ENCODE measurements around the gene MCRIP1. TPM values are rescaled to one million over a fixed set of nuclear protein-coding genes. Genes with fewer than 3 reads are reported as not detected.

Gene MCRIP1
- total and polyA plus RNA-seq, 2 of the 13 experiments (the other 11 are each of a cell fraction or from before 2014, with no cell fraction given): 79.7 to 84.9 TPM

- TF ChIP-seq AFF4 (CRISPR knock-in tag; IDR thresholded peaks at IDR 0.05): no peak
- 0 out of 2 replicates have a peak, but pooled peaks have one; percentile 40 for TF ChIP-seq ZNF816 (CRISPR knock-in tag; IDR thresholded peaks at IDR 0.05; ENCODE audit: borderline replicate concordance)
Observed at GRCh38 chr17:81870981-81871386, 37.9 kb upstream of the MCRIP1 start, which contains the start of gene ARHGDIA (continued).

GRCh38 chr17:81870131-81870980, 37.3 kb upstream of the MCRIP1 start:
- Histone ChIP-seq H3K27ac (ENCODE audit: extremely low read length, insufficient read depth, low read length) (peak overlapping the region; percentile 80), H3K9ac (ENCODE audit: insufficient read depth, low read depth, low read length) (peak overlapping the region; percentile 88), H3K4me2 (ENCODE audit: low read depth, low read length) (peak overlapping the region; percentile 75), H3K79me2 (ENCODE audit: insufficient read depth, low read length) (peaks cover 24% of the 10 kb centered on the region), H3K36me3 (replicated peaks in 1 of 2; ENCODE audit: control insufficient read depth in 1 of 2, insufficient read depth in 2 of 2, low read length in 2 of 2) (peaks cover 15 to 20% of the 10 kb centered on the region in 2 experiments), H3K9me3 (ENCODE audit: low read length) (no peaks in the 10 kb centered on the region), H3K4me3 (replicated peaks in 1 of 3; ENCODE audit: insufficient read depth in 1 of 3, low read depth in 2 of 3, low read length in 3 of 3) (peak overlapping the region; percentile 72 to 92 (median 85)), H3K4me1 (ENCODE audit: insufficient read depth, low read length) (peaks cover 65% of the 10 kb centered on the region), H3K27me3 (ENCODE audit: control insufficient read depth in 1 of 2, insufficient read depth in 2 of 2, low read length in 2 of 2) (no peaks in the 10 kb centered on the region), H2AFZ (ENCODE audit: low read length) (no peak overlapping the region), H4K20me1 (ENCODE audit: insufficient read depth, low read length) (peaks cover 40% of the 10 kb centered on the region; the same call in 1 of the 2 replicates)
- in situ Hi-C loops (cut with HindIII; ENCODE audit: extremely low pct_ligation_motif_present, low pct_unique_long_range_greater_than_20kb): no loop called here
- 0% methylated on average over 8 of the region's 65 CpGs for WGBS (ENCODE audit: low lambda C conversion rate)
- POLR2A ChIA-PET: interaction anchor here (0.8 to 4.3 kb wide), 20 partner anchors 9 to 232 kb away, joined by 3 to 26 read pairs (median 7); partner anchors contain the start of genes ALYREF, ANAPC11, CENPX and DCXR
- FAIRE-seq (no peak), DNase-seq (ENCODE audit: low spot score) (no peak), ATAC-seq (peak; percentile 3)
- CTCF ChIA-PET (ENCODE audit: low intra/inter-chr PET ratio, low total read pairs): interaction anchor here (1.4 kb wide), 1 partner anchor 151 kb away, joined by 3 read pairs; no protein-coding TSS in a partner anchor
- BruUV-seq (replicated peaks): no TSS peak
- intact Hi-C loops (cut with micrococcal nuclease; ENCODE audit: unreplicated experiment): loop anchor here (5.0 kb wide), 1 partner anchor 42 kb away; the partner anchor contains the start of gene PCYT2
- TF ChIP-seq KDM2A (CRISPR knock-in tag; IDR thresholded peaks at IDR 0.05; ENCODE audit: borderline replicate concordance, low read depth) (peak; percentile 76), ZIK1 (CRISPR knock-in tag; IDR thresholded peaks at IDR 0.05; ENCODE audit: borderline replicate concordance, low read depth) (0 out of 2 replicates have a peak, but pooled peaks have one; percentile 32), ERF (CRISPR knock-in tag; IDR thresholded peaks at IDR 0.05) (peak; percentile 5; the same call in 1 of the 2 replicates), ARNTL (CRISPR knock-in tag; IDR thresholded peaks at IDR 0.05) (peak; percentile 57; the same call in 1 of the 2 replicates), NFKB2 (CRISPR knock-in tag; IDR thresholded peaks at IDR 0.05; ENCODE audit: borderline replicate concordance) (peak; percentile 69), ZNF33B (CRISPR knock-in tag; IDR thresholded peaks at IDR 0.05) (0 out of 2 replicates have a peak, but pooled peaks have one; percentile 25)
